Measurements from ENCODE around the gene UBE2J1. TPM values are rescaled to one million over a fixed set of nuclear protein-coding genes. Genes with fewer than 3 reads are reported as not detected.
"Not testable (repeated sequence)": the region's sequence is repeated elsewhere in the genome, so short reads cannot be mapped to it uniquely, and the experiment has no call there.

Gene UBE2J1
- total RNA-seq, 1 donor from 2014 or later = 49.3 TPM

DNA sequence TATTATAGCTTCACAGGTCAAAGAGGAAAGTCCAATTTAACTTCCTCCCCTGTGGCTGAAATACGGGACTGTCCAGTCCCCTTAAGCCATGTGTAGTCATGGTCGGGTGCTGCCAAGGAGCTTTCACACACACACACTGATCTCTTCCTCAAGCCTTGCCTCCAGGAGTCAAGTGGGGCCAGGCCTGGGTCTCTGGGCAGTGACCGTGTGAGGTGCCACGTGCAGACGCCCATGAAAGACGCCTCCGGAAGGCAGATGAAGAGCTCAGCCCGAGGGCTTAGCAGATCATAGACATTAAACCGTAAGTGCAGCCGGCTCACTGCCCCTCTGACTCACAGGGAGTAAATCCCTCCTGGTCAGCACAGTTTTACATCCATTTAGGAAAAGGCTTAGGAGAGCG lies 41.6 kb downstream of the UBE2J1 start:
- no peak for DNase-seq (ENCODE audit: low read depth)
- no peak overlapping the region for H3K4me3 ChIP-seq (ENCODE audit: low read depth, low read length)
- TF ChIP-seq, protein P1, sequence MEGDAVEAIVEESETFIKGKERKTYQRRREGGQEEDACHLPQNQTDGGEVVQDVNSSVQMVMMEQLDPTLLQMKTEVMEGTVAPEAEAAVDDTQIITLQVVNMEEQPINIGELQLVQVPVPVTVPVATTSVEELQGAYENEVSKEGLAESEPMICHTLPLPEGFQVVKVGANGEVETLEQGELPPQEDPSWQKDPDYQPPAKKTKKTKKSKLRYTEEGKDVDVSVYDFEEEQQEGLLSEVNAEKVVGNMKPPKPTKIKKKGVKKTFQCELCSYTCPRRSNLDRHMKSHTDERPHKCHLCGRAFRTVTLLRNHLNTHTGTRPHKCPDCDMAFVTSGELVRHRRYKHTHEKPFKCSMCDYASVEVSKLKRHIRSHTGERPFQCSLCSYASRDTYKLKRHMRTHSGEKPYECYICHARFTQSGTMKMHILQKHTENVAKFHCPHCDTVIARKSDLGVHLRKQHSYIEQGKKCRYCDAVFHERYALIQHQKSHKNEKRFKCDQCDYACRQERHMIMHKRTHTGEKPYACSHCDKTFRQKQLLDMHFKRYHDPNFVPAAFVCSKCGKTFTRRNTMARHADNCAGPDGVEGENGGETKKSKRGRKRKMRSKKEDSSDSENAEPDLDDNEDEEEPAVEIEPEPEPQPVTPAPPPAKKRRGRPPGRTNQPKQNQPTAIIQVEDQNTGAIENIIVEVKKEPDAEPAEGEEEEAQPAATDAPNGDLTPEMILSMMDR (IDR thresholded peaks at IDR 0.05; ENCODE audit: insufficient read depth, low read length, poor library complexity, severe bottlenecking) = no peak
- H3K27me3 ChIP-seq (ENCODE audit: control insufficient read depth, insufficient read depth, low read length) = no peaks in the 10 kb centered on the region
- H3K36me3 ChIP-seq (ENCODE audit: control insufficient read depth, insufficient read depth, low read length) = no peaks in the 10 kb centered on the region

DNA sequence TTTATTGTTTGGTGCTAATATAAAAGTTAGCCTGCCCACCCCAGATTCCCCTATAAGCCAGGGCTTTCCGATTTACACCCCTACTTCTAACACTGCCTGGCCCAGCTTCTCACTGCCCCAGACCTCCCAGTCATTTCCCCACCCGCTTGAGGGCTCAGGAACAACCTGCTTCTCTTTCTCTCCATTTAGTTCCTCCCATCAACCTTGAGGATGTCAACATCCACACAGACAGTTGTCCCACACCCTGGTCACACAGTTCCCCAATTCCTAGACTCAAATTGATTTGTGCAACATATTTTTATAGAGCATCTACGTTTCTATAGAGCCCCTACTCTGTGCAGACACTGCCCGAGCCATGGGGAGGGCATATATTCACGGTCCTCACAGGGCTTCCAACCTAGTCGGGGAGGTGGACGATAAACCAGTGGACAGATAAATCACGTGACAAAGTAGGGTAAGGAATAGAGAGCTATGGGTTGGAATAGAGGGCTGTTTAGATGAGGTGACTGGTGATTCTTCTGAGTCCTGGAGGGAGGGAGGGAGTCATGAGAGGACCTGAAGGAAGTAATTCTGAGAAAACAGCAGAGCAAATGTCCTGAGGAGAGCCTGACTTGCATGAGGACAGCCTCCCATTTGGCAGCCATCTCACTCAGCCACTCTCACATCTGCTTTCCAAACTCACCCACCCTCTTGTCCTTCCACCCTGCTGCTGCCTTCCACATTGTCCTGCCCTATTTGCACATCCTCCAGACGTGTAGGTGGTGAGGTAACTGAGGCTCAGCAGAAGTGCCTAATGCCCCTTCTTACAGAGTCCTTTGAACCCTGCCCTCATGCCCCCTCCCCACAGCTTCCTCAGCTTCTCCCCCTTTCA lies 43.8 kb downstream of the UBE2J1 start:
- no peaks in the 10 kb centered on the region for H3K27me3 ChIP-seq (ENCODE audit: control insufficient read depth, insufficient read depth, low read length)

DNA sequence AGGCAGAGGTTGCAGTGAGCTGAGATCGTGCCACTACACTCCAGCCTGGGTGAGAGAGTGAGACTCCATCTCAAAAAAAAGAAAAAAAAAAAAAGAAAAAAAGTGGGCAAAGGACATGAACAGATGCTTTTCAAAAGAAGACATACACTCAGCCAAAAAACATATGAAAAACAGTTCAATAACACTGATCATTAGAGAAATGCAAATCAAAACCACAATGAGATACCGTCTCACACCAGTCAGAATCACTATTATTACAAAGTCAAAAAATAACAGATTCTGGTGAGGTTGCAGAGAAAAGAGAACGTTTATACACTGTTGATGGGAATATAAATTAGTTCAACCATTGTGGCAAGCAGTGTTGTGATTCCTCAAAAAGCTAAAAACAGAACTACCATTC lies 48.0 kb downstream of the UBE2J1 start:
- H3K36me3 ChIP-seq (ENCODE audit: control insufficient read depth, insufficient read depth, low read length); H3K4me3 ChIP-seq (ENCODE audit: low read depth, low read length); DNase-seq (ENCODE audit: low read depth); H3K27me3 ChIP-seq (ENCODE audit: control insufficient read depth, insufficient read depth, low read length): not testable (repeated sequence)

More for the DNA sequence above, 43.8 kb downstream of the UBE2J1 start:
- H3K4me3 ChIP-seq (ENCODE audit: low read depth, low read length) = no peak overlapping the region
- TF ChIP-seq, protein P1 (IDR thresholded peaks at IDR 0.05; ENCODE audit: insufficient read depth, low read length, poor library complexity, severe bottlenecking) = no peak
- DNase-seq (ENCODE audit: low read depth) = no peak
- no peaks in the 10 kb centered on the region for H3K36me3 ChIP-seq (ENCODE audit: control insufficient read depth, insufficient read depth, low read length)

DNA sequence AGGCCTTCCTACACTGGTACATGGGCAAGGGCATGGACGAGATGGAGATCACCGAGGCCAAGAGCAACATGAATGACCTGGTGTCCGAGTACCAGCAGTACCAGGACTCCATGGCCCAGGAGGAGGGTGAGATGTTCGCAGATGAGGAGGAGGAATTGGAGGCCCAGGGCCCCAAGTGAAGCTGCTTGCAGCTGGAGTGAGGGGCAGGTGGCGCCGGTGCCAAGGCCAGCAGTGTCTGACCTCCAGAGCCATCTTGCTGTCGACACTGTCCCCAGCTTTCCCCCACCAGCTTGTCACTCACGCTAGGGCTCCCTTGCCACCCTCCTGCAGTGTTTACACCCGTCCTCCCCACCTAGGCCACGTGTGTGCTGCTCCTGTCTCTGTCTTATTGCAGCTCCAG lies 49.6 kb downstream of the UBE2J1 start:
- DNase-seq (ENCODE audit: low read depth) = no peak
- Histone ChIP-seq H3K36me3 (ENCODE audit: control insufficient read depth, insufficient read depth, low read length) (no peaks in the 10 kb centered on the region), H3K4me3 (ENCODE audit: low read depth, low read length) (no peak overlapping the region), H3K27me3 (ENCODE audit: control insufficient read depth, insufficient read depth, low read length) (no peaks in the 10 kb centered on the region)
- TF ChIP-seq, protein P1 (IDR thresholded peaks at IDR 0.05; ENCODE audit: insufficient read depth, low read length, poor library complexity, severe bottlenecking) = no peak

DNA sequence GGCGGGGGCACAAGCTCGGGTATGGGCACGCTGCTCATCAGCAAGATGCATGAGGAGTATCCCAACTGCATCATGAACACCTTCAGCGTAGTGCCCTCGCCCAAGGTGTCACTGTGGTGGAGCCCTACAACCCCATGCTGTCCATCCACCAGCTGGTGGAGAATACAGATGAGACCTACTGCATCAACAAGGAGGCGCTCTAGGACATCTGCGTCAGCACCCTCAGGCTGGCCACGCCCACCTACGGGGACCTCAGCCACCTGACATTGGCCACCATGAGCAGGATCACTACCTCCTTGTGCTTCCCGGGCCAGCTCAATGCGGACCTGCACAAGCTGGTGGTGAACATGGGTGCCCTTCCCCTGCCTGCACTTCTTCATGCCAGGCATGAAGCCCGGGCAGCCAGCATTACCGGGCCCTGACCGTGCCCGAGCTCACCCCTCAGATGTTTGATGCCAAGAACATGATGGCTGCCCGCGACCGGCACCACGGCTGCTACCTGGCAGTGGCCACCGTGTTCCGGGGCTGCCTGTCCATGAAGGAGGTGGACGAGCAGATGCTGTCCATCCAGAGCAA lies 50.2 kb downstream of the UBE2J1 start:
- Histone ChIP-seq H3K36me3 (ENCODE audit: control insufficient read depth, insufficient read depth, low read length) (no peaks in the 10 kb centered on the region), H3K27me3 (ENCODE audit: control insufficient read depth, insufficient read depth, low read length) (no peaks in the 10 kb centered on the region), H3K4me3 (ENCODE audit: low read depth, low read length) (no peak overlapping the region)
- TF ChIP-seq, protein P1 (IDR thresholded peaks at IDR 0.05; ENCODE audit: insufficient read depth, low read length, poor library complexity, severe bottlenecking) = no peak
- DNase-seq (ENCODE audit: low read depth) = no peak

DNA sequence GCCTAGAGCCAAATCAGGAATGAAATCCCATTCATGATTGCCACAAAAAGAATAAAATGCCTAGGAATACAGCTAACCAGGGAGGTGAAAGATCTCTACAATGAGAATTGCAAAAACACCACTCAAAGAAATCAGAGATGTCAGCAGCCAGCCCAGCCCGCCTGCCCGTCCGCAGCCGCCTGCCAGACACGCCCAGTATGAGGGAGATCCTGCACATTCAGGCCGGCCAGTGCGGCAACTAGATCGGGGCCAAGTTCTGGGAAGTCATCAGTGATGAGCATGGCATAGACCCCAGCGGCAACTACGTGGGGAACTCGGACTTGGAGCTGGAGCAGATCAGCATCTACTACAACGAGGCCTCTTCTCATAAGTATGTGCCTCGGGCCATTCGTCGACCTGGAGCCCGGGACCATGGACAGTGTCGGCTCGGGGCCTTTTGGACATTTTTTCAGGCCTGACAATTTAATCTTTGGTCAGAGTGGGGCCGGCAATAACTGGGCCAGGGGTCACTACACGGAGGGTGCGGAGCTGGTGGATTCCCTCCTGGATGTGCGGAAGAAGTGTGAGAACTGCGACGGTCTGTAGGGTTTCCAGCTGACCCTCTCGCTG lies 50.8 kb downstream of the UBE2J1 start:
- no peaks in the 10 kb centered on the region for H3K27me3 ChIP-seq (ENCODE audit: control insufficient read depth, insufficient read depth, low read length)
- DNase-seq (ENCODE audit: low read depth) = no peak
- H3K4me3 ChIP-seq (ENCODE audit: low read depth, low read length) = no peak overlapping the region
- no peaks in the 10 kb centered on the region for H3K36me3 ChIP-seq (ENCODE audit: control insufficient read depth, insufficient read depth, low read length)
- TF ChIP-seq, protein P1 (IDR thresholded peaks at IDR 0.05; ENCODE audit: insufficient read depth, low read length, poor library complexity, severe bottlenecking) = no peak
